Measurements from ENCODE around the gene LST1.

LST1 gene

DNA sequence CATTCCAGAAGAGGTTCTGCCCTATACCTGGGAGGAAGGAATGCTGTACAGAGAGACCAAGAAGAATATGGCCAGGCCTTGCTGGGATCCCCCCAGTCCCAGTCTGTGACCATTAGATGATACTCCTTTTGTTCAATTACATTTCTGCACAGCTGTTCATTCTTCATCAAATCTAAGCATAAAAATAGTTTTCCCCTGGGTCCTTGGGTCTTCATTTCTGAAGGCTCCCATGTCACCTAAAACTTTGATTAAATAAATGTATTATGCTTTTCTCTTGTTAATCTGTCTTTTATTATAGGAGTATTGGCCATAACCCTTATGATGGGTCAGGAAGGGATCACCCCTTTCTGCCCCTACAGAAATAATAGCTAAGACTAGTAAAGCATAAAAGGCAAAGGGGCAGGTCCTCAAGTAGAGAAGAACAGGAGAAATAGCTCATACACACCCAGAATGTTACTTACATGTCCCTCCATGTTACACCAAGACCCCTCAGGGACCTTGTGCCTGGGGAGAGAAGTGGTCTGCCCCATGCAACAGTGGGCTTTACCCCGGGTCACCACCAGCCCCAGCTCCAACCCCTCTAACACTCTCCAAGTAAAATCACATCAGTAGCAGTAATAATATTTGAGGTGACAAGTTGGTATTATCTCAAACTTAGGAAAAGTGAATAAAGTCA is 16.1 kb upstream of the LST1 start:
- Mint-ChIP-seq H3K9me3 (no peaks in the 10 kb centered on the region), H3K27ac (ENCODE audit: low read depth) (peak overlapping the region; percentile 99), H3K36me3 (ENCODE audit: insufficient read depth) (peaks cover 39% of the 10 kb centered on the region), H3K4me3 (peak overlapping the region; percentile 65), H3K4me1 (peaks cover 79% of the 10 kb centered on the region), H3K27me3 (no peaks in the 10 kb centered on the region)
- DNase-seq (ENCODE audit: low spot score in 2 of 2), result no peak
- no peak for ATAC-seq (replicated peaks; ENCODE audit: extremely low read depth, poor library complexity, severe bottlenecking)

DNA sequence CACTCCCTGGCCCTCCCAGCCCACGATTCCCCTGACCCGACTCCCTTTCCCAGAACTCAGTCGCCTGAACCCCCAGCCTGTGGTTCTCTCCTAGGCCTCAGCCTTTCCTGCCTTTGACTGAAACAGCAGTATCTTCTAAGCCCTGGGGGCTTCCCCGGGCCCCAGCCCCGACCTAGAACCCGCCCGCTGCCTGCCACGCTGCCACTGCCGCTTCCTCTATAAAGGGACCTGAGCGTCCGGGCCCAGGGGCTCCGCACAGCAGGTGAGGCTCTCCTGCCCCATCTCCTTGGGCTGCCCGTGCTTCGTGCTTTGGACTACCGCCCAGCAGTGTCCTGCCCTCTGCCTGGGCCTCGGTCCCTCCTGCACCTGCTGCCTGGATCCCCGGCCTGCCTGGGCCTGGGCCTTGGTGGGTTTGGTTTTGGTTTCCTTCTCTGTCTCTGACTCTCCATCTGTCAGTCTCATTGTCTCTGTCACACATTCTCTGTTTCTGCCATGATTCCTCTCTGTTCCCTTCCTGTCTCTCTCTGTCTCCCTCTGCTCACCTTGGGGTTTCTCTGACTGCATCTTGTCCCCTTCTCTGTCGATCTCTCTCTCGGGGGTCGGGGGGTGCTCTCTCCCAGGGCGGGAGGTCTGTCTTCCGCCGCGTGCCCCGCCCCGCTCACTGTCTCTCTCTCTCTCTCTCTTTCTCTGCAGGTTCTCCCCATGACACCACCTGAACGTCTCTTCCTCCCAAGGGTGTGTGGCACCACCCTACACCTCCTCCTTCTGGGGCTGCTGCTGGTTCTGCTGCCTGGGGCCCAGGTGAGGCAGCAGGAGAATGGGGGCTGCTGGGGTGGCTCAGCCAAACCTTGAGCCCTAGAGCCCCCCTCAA is 13.8 kb upstream of the LST1 start, which contains the start of gene LTA:
Gene LTA, plus strand, starts transcription at position 249 of the 871 bp plus-strand sequence. Its CDS starts 454 bp downstream, at position 703.
- ATAC-seq (replicated peaks; ENCODE audit: extremely low read depth, poor library complexity, severe bottlenecking), result peak; percentile 55
- Mint-ChIP-seq H3K36me3 (ENCODE audit: insufficient read depth) (peaks cover 44% of the 10 kb centered on the region), H3K27me3 (no peaks in the 10 kb centered on the region)

DNA sequence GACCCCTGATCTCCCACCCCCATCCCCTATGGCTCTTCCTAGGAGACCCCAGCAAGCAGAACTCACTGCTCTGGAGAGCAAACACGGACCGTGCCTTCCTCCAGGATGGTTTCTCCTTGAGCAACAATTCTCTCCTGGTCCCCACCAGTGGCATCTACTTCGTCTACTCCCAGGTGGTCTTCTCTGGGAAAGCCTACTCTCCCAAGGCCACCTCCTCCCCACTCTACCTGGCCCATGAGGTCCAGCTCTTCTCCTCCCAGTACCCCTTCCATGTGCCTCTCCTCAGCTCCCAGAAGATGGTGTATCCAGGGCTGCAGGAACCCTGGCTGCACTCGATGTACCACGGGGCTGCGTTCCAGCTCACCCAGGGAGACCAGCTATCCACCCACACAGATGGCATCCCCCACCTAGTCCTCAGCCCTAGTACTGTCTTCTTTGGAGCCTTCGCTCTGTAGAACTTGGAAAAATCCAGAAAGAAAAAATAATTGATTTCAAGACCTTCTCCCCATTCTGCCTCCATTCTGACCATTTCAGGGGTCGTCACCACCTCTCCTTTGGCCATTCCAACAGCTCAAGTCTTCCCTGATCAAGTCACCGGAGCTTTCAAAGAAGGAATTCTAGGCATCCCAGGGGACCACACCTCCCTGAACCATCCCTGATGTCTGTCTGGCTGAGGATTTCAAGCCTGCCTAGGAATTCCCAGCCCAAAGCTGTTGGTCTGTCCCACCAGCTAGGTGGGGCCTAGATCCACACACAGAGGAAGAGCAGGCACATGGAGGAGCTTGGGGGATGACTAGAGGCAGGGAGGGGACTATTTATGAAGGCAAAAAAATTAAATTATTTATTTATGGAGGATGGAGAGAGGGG is 12.6 kb upstream of the LST1 start:
- Mint-ChIP-seq H3K27ac (ENCODE audit: low read depth) (peak overlapping the region; percentile 99), H3K4me3 (peak overlapping the region; percentile 91), H3K4me1 (peaks cover 89% of the 10 kb centered on the region), H3K36me3 (ENCODE audit: insufficient read depth) (peaks cover 41% of the 10 kb centered on the region), H3K27me3 (no peaks in the 10 kb centered on the region), H3K9me3 (no peaks in the 10 kb centered on the region)
- DNase-seq (ENCODE audit: low spot score in 2 of 2), result no peak
- ATAC-seq (replicated peaks; ENCODE audit: extremely low read depth, poor library complexity, severe bottlenecking), result no peak

More for the DNA sequence above, 13.8 kb upstream of the LST1 start, which contains the start of gene LTA:
- DNase-seq (ENCODE audit: low spot score in 2 of 2), result peak in 1 of 2 donors; percentile 70
- H3K27ac Mint-ChIP-seq (ENCODE audit: low read depth), result peak within 1 kb of the TSS; percentile 99
- H3K4me1 Mint-ChIP-seq, result peaks cover 93% of the 10 kb centered on the region
- H3K9me3 Mint-ChIP-seq, result no peaks in the 10 kb centered on the region
- peak within 1 kb of the TSS; percentile 91 for H3K4me3 Mint-ChIP-seq

DNA sequence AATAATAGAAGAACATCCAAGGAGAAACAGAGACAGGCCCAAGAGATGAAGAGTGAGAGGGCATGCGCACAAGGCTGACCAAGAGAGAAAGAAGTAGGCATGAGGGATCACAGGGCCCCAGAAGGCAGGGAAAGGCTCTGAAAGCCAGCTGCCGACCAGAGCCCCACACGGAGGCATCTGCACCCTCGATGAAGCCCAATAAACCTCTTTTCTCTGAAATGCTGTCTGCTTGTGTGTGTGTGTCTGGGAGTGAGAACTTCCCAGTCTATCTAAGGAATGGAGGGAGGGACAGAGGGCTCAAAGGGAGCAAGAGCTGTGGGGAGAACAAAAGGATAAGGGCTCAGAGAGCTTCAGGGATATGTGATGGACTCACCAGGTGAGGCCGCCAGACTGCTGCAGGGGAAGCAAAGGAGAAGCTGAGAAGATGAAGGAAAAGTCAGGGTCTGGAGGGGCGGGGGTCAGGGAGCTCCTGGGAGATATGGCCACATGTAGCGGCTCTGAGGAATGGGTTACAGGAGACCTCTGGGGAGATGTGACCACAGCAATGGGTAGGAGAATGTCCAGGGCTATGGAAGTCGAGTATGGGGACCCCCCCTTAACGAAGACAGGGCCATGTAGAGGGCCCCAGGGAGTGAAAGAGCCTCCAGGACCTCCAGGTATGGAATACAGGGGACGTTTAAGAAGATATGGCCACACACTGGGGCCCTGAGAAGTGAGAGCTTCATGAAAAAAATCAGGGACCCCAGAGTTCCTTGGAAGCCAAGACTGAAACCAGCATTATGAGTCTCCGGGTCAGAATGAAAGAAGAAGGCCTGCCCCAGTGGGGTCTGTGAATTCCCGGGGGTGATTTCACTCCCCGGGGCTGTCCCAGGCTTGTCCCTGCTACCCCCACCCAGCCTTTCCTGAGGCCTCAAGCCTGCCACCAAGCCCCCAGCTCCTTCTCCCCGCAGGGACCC is 11.7 kb upstream of the LST1 start:
- no peaks in the 10 kb centered on the region for H3K9me3 Mint-ChIP-seq
- ATAC-seq (replicated peaks; ENCODE audit: extremely low read depth, poor library complexity, severe bottlenecking) (no peak), DNase-seq (ENCODE audit: low spot score in 2 of 2) (no peak)
- peak overlapping the region; percentile 99 for H3K27ac Mint-ChIP-seq (ENCODE audit: low read depth)
- H3K4me1 Mint-ChIP-seq, result peaks cover 89% of the 10 kb centered on the region
- H3K36me3 Mint-ChIP-seq (ENCODE audit: insufficient read depth), result peaks cover 42% of the 10 kb centered on the region
- no peaks in the 10 kb centered on the region for H3K27me3 Mint-ChIP-seq
- H3K4me3 Mint-ChIP-seq, result peak overlapping the region; percentile 91

DNA sequence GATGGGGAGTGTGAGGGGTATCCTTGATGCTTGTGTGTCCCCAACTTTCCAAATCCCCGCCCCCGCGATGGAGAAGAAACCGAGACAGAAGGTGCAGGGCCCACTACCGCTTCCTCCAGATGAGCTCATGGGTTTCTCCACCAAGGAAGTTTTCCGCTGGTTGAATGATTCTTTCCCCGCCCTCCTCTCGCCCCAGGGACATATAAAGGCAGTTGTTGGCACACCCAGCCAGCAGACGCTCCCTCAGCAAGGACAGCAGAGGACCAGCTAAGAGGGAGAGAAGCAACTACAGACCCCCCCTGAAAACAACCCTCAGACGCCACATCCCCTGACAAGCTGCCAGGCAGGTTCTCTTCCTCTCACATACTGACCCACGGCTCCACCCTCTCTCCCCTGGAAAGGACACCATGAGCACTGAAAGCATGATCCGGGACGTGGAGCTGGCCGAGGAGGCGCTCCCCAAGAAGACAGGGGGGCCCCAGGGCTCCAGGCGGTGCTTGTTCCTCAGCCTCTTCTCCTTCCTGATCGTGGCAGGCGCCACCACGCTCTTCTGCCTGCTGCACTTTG is 10.7 kb upstream of the LST1 start, which contains the start of gene TNF:
Gene TNF, plus strand, starts transcription at position 231 of the 567 bp plus-strand sequence. Its CDS starts 177 bp downstream, at position 408.
- Mint-ChIP-seq H3K36me3 (ENCODE audit: insufficient read depth) (peaks cover 43% of the 10 kb centered on the region), H3K9me3 (no peaks in the 10 kb centered on the region)
- DNase-seq (ENCODE audit: low spot score in 2 of 2), result peak in 1 of 2 donors; percentile 48

DNA sequence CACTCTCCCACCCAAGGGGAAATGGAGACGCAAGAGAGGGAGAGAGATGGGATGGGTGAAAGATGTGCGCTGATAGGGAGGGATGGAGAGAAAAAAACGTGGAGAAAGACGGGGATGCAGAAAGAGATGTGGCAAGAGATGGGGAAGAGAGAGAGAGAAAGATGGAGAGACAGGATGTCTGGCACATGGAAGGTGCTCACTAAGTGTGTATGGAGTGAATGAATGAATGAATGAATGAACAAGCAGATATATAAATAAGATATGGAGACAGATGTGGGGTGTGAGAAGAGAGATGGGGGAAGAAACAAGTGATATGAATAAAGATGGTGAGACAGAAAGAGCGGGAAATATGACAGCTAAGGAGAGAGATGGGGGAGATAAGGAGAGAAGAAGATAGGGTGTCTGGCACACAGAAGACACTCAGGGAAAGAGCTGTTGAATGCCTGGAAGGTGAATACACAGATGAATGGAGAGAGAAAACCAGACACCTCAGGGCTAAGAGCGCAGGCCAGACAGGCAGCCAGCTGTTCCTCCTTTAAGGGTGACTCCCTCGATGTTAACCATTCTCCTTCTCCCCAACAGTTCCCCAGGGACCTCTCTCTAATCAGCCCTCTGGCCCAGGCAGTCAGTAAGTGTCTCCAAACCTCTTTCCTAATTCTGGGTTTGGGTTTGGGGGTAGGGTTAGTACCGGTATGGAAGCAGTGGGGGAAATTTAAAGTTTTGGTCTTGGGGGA is 10.0 kb upstream of the LST1 start:
- Mint-ChIP-seq H3K36me3 (ENCODE audit: insufficient read depth) (peaks cover 46% of the 10 kb centered on the region), H3K4me3 (peak overlapping the region; percentile 91), H3K4me1 (peaks cover 94% of the 10 kb centered on the region), H3K27me3 (no peaks in the 10 kb centered on the region), H3K9me3 (no peaks in the 10 kb centered on the region), H3K27ac (ENCODE audit: low read depth) (peak overlapping the region; percentile 99)
- DNase-seq (ENCODE audit: low spot score in 2 of 2) (no peak), ATAC-seq (replicated peaks; ENCODE audit: extremely low read depth, poor library complexity, severe bottlenecking) (no peak)

More for the DNA sequence above, 10.7 kb upstream of the LST1 start, which contains the start of gene TNF:
- peaks cover 93% of the 10 kb centered on the region for H3K4me1 Mint-ChIP-seq
- no peaks in the 10 kb centered on the region for H3K27me3 Mint-ChIP-seq
- H3K27ac Mint-ChIP-seq (ENCODE audit: low read depth), result peak within 1 kb of the TSS; percentile 99
- no peak for ATAC-seq (replicated peaks; ENCODE audit: extremely low read depth, poor library complexity, severe bottlenecking)
- H3K4me3 Mint-ChIP-seq, result peak within 1 kb of the TSS; percentile 91

DNA sequence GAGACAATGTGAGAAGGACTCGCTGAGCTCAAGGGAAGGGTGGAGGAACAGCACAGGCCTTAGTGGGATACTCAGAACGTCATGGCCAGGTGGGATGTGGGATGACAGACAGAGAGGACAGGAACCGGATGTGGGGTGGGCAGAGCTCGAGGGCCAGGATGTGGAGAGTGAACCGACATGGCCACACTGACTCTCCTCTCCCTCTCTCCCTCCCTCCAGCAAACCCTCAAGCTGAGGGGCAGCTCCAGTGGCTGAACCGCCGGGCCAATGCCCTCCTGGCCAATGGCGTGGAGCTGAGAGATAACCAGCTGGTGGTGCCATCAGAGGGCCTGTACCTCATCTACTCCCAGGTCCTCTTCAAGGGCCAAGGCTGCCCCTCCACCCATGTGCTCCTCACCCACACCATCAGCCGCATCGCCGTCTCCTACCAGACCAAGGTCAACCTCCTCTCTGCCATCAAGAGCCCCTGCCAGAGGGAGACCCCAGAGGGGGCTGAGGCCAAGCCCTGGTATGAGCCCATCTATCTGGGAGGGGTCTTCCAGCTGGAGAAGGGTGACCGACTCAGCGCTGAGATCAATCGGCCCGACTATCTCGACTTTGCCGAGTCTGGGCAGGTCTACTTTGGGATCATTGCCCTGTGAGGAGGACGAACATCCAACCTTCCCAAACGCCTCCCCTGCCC is 9.0 kb upstream of the LST1 start:
- Mint-ChIP-seq H3K9me3 (no peaks in the 10 kb centered on the region), H3K4me1 (peaks cover 94% of the 10 kb centered on the region), H3K36me3 (ENCODE audit: insufficient read depth) (peaks cover 49% of the 10 kb centered on the region), H3K27me3 (no peaks in the 10 kb centered on the region), H3K27ac (ENCODE audit: low read depth) (peak overlapping the region; percentile 99), H3K4me3 (peak overlapping the region; percentile 91)
- DNase-seq (ENCODE audit: low spot score in 2 of 2), result peak in 1 of 2 donors; percentile 34
- ATAC-seq (replicated peaks; ENCODE audit: extremely low read depth, poor library complexity, severe bottlenecking), result peak; percentile 10

DNA sequence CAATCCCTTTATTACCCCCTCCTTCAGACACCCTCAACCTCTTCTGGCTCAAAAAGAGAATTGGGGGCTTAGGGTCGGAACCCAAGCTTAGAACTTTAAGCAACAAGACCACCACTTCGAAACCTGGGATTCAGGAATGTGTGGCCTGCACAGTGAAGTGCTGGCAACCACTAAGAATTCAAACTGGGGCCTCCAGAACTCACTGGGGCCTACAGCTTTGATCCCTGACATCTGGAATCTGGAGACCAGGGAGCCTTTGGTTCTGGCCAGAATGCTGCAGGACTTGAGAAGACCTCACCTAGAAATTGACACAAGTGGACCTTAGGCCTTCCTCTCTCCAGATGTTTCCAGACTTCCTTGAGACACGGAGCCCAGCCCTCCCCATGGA is 8.5 kb upstream of the LST1 start:
- H3K27me3 Mint-ChIP-seq, result no peaks in the 10 kb centered on the region
- no peak for DNase-seq (ENCODE audit: low spot score in 2 of 2)
- peak overlapping the region; percentile 99 for H3K27ac Mint-ChIP-seq (ENCODE audit: low read depth)
- ATAC-seq (replicated peaks; ENCODE audit: extremely low read depth, poor library complexity, severe bottlenecking), result no peak
- peak overlapping the region; percentile 91 for H3K4me3 Mint-ChIP-seq
- H3K4me1 Mint-ChIP-seq, result peaks cover 94% of the 10 kb centered on the region
- H3K9me3 Mint-ChIP-seq, result no peaks in the 10 kb centered on the region
- H3K36me3 Mint-ChIP-seq (ENCODE audit: insufficient read depth), result peaks cover 44% of the 10 kb centered on the region

DNA sequence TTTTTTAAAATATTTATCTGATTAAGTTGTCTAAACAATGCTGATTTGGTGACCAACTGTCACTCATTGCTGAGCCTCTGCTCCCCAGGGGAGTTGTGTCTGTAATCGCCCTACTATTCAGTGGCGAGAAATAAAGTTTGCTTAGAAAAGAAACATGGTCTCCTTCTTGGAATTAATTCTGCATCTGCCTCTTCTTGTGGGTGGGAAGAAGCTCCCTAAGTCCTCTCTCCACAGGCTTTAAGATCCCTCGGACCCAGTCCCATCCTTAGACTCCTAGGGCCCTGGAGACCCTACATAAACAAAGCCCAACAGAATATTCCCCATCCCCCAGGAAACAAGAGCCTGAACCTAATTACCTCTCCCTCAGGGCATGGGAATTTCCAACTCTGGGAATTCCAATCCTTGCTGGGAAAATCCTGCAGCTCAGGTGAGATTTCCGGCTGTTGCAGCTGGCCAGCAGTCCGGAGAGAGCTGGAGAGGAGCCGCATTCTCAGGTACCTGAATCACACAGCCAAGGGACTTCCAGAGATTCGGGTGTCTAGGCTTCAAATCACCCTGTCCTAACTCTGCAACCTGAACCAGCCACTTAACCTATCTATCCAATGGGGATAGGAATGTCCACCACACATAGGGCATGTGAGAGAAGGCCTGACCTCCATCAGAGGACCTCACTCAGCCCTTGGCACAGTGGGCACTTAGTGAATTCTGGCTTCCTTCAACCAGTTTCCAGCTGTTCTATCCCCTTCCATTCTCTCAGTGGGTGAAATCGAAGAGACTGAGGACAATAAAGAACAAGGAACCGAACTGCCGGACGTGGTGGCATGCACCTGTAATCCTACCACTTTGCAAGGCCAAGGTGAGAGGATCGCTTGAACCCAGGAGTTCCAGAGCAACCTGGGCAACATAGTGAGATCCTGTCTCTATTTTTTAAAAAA is 7.6 kb upstream of the LST1 start:
- ATAC-seq (replicated peaks; ENCODE audit: extremely low read depth, poor library complexity, severe bottlenecking) (no peak), DNase-seq (ENCODE audit: low spot score in 2 of 2) (no peak)
- no peaks in the 10 kb centered on the region for H3K27me3 Mint-ChIP-seq
- H3K36me3 Mint-ChIP-seq (ENCODE audit: insufficient read depth), result peaks cover 38% of the 10 kb centered on the region
- H3K9me3 Mint-ChIP-seq, result no peaks in the 10 kb centered on the region
- peak overlapping the region; percentile 97 for H3K27ac Mint-ChIP-seq (ENCODE audit: low read depth)
- peak overlapping the region; percentile 91 for H3K4me3 Mint-ChIP-seq
- peaks cover 92% of the 10 kb centered on the region for H3K4me1 Mint-ChIP-seq

Data from central memory CD8-positive, alpha-beta T cell (primary cell).